ENCODE measurements around the gene TF. TPM values are rescaled to one million over a fixed set of nuclear protein-coding genes. Genes with fewer than 3 reads are reported as not detected.

TF gene
- total RNA-seq, 1 donor from 2014 or later, result 0.34 TPM

GRCh38 chr3:133838916-133839800 lies 93.0 kb downstream of the TF start:
- H3K4me3 Mint-ChIP-seq (ENCODE audit: unreplicated experiment), result no peak overlapping the region
- peaks cover 2% of the 10 kb centered on the region for H3K27me3 Mint-ChIP-seq (ENCODE audit: low read depth, unreplicated experiment)
- Histone ChIP-seq H4K20me1 (ENCODE audit: insufficient read depth, low read length) (peaks cover 4% of the 10 kb centered on the region), H3K9me3 (ENCODE audit: insufficient read depth, low read depth, low read length) (no peaks in the 10 kb centered on the region), H3K9ac (ENCODE audit: low read length) (no peak overlapping the region), H3K36me3 (ENCODE audit: insufficient read depth, low read length) (no peaks in the 10 kb centered on the region), H3K79me2 (ENCODE audit: insufficient read depth, low read length) (no peaks in the 10 kb centered on the region), H3K27me3 (ENCODE audit: insufficient read depth, low read length) (no peaks in the 10 kb centered on the region), H3K27ac (ENCODE audit: low read depth, low read length) (no peak overlapping the region), H3K4me2 (ENCODE audit: low read length) (no peak overlapping the region), H3K4me3 (ENCODE audit: insufficient read depth, low read depth, low read length) (no peak overlapping the region), H2AFZ (ENCODE audit: low read depth, low read length) (no peak overlapping the region), H3K4me1 (ENCODE audit: insufficient read depth, low read length) (peaks cover 8% of the 10 kb centered on the region)
- no peak overlapping the region for H3K27ac Mint-ChIP-seq (ENCODE audit: unreplicated experiment)
- H3K4me1 Mint-ChIP-seq (ENCODE audit: low read depth, unreplicated experiment), result peaks cover 9% of the 10 kb centered on the region
- DNase-seq (ENCODE audit: low read depth), result no peak
- FAIRE-seq, result no peak
- peaks cover 1% of the 10 kb centered on the region for H3K9me3 Mint-ChIP-seq (ENCODE audit: unreplicated experiment)
- H3K36me3 Mint-ChIP-seq (ENCODE audit: low read depth, unreplicated experiment), result peaks cover 35% of the 10 kb centered on the region
- no peak for TF ChIP-seq EZH2 (IDR thresholded peaks at IDR 0.05; ENCODE audit: insufficient read depth, low read length)
- no peak for TF ChIP-seq CTCF (IDR thresholded peaks at IDR 0.05; ENCODE audit: insufficient read depth, low read depth, low read length)

GRCh38 chr3:133840055-133840737 lies 94.0 kb downstream of the TF start:
- Histone ChIP-seq H3K9ac (ENCODE audit: low read length) (no peak overlapping the region), H3K4me1 (ENCODE audit: insufficient read depth, low read length) (peaks cover 8% of the 10 kb centered on the region), H2AFZ (ENCODE audit: low read depth, low read length) (no peak overlapping the region), H3K79me2 (ENCODE audit: insufficient read depth, low read length) (no peaks in the 10 kb centered on the region), H4K20me1 (ENCODE audit: insufficient read depth, low read length) (peaks cover 4% of the 10 kb centered on the region), H3K4me2 (ENCODE audit: low read length) (no peak overlapping the region), H3K4me3 (ENCODE audit: insufficient read depth, low read depth, low read length) (no peak overlapping the region), H3K27me3 (ENCODE audit: insufficient read depth, low read length) (no peaks in the 10 kb centered on the region), H3K36me3 (ENCODE audit: insufficient read depth, low read length) (no peaks in the 10 kb centered on the region), H3K9me3 (ENCODE audit: insufficient read depth, low read depth, low read length) (no peaks in the 10 kb centered on the region), H3K27ac (ENCODE audit: low read depth, low read length) (no peak overlapping the region)
- DNase-seq (ENCODE audit: low read depth) (no peak), FAIRE-seq (no peak)
- no peaks in the 10 kb centered on the region for H3K9me3 Mint-ChIP-seq (ENCODE audit: unreplicated experiment)
- H3K4me3 Mint-ChIP-seq (ENCODE audit: unreplicated experiment), result no peak overlapping the region
- H3K36me3 Mint-ChIP-seq (ENCODE audit: low read depth, unreplicated experiment), result peaks cover 31% of the 10 kb centered on the region
- TF ChIP-seq EZH2 (IDR thresholded peaks at IDR 0.05; ENCODE audit: insufficient read depth, low read length) (no peak), CTCF (IDR thresholded peaks at IDR 0.05; ENCODE audit: insufficient read depth, low read depth, low read length) (no peak)
- H3K27me3 Mint-ChIP-seq (ENCODE audit: low read depth, unreplicated experiment), result peaks cover under 1% of the 10 kb centered on the region
- H3K4me1 Mint-ChIP-seq (ENCODE audit: low read depth, unreplicated experiment), result peaks cover 11% of the 10 kb centered on the region
- no peak overlapping the region for H3K27ac Mint-ChIP-seq (ENCODE audit: unreplicated experiment)

Measured in astrocyte (in vitro differentiated cells and primary cell).